IMR-90 (cell line): ENCODE results near the gene SYNM. TPM values are rescaled to one million over a fixed set of nuclear protein-coding genes. Genes with fewer than 3 reads are reported as not detected.

ENCODE experiments used
- ATAC-seq: fragments of 200-7000 bp; cut with Tn5 transposase; 2 replicates; pipeline ENCODE4 v1.9.1; 2020; ENCODE audit warnings: low read depth, mild to moderate bottlenecking, moderate library complexity
- BruUV-seq: library from RNA; stranded (reverse); fragments of 400-500 nt; replicated peaks from 2 replicates; lab custom pipeline; 2021; lab: Mats Ljungman, UMichigan
- CTCF ChIA-PET: fragments of 300-600 bp; formaldehyde crosslinking; extraction: SDS; loops from one replicate; lab custom pipeline; 2021; ENCODE audit warnings: antibody characterized with exemption; lab: Yijun Ruan, JAX
- POLR2A ChIA-PET: fragments of 300-600 bp; sonication (Branson Sonifier 250); formaldehyde crosslinking; loops from one replicate; lab custom pipeline; 2022; ENCODE audit warnings: antibody characterized with exemption; ENCODE audit not compliant: unreplicated experiment; lab: Charles Lee
- DNase-seq: peaks from one replicate; pipeline ENCODE4 v3.0.0; 2013
- H2AFZ ChIP-seq: replicated peaks from 2 replicates; pipeline ENCODE3; 2013; ENCODE audit warnings: low read length, mild to moderate bottlenecking; ENCODE audit not compliant: poor library complexity
- H2AK5ac ChIP-seq: 2 replicates; pipeline ENCODE4 v1.6.1; 2013; ENCODE audit warnings: low read depth, low read length, inconsistent platforms
- H2AK9ac ChIP-seq: replicated peaks from 2 replicates; pipeline ENCODE3; 2013; ENCODE audit warnings: mild to moderate bottlenecking, low read depth, low read length, moderate library complexity; ENCODE audit not compliant: poor library complexity
- H2BK120ac ChIP-seq: 2 replicates; pipeline ENCODE4 v1.6.1; 2013; ENCODE audit warnings: low read depth, low read length, inconsistent platforms
- H2BK15ac ChIP-seq: 3 replicates; pipeline ENCODE4 v1.6.1; 2013; ENCODE audit warnings: low read depth, low read length, inconsistent platforms
- H2BK20ac ChIP-seq: 2 replicates; pipeline ENCODE4 v1.6.1; 2013; ENCODE audit warnings: low read depth, mild to moderate bottlenecking, inconsistent platforms, low read length, moderate library complexity
- H2BK5ac ChIP-seq: 2 replicates; pipeline ENCODE4 v1.6.1; 2013; ENCODE audit warnings: mild to moderate bottlenecking, low read depth, low read length, inconsistent platforms; ENCODE audit not compliant: poor library complexity, severe bottlenecking
- H3K14ac ChIP-seq: replicated peaks from 2 replicates; pipeline ENCODE4 v1.6.1; 2013; ENCODE audit warnings: low read depth, low read length, inconsistent platforms
- H3K18ac ChIP-seq: 2 replicates; pipeline ENCODE4 v1.6.1; 2013; ENCODE audit warnings: low read depth, low read length, control low read depth
- H3K23ac ChIP-seq: 2 replicates; pipeline ENCODE4 v1.6.1; 2013; ENCODE audit warnings: low read depth, low read length, inconsistent platforms
- H3K27ac ChIP-seq: 2 replicates; pipeline ENCODE4 v1.5.1; 2013; ENCODE audit warnings: mild to moderate bottlenecking, control low read depth, low read length; ENCODE audit not compliant: insufficient read depth
- H3K27me3 ChIP-seq: 2 replicates; pipeline ENCODE4 v1.6.1; 2013; ENCODE audit warnings: low read length; ENCODE audit not compliant: control insufficient read depth, insufficient read depth
- H3K36me3 ChIP-seq: 2 replicates; pipeline ENCODE4 v1.6.1; 2013; ENCODE audit warnings: low read length, mixed read lengths; ENCODE audit not compliant: control insufficient read depth, insufficient read depth
- H3K4ac ChIP-seq: 2 replicates; pipeline ENCODE4 v1.6.1; 2013; ENCODE audit warnings: low read depth, low read length, inconsistent platforms
- H3K4me1 ChIP-seq: 2 replicates; pipeline ENCODE4 v1.6.1; 2013; ENCODE audit warnings: low read length, mixed read lengths; ENCODE audit not compliant: control insufficient read depth, insufficient read depth
- H3K4me2 ChIP-seq: 2 replicates; pipeline ENCODE4 v1.6.1; 2013; ENCODE audit warnings: low read depth, mild to moderate bottlenecking, control low read depth, low read length, moderate library complexity
- H3K4me3 ChIP-seq: 2 replicates; pipeline ENCODE4 v1.5.1; 2013; ENCODE audit warnings: low read depth, mild to moderate bottlenecking, control low read depth, low read length, moderate library complexity; ENCODE audit not compliant: insufficient read depth
- H3K56ac ChIP-seq: 2 replicates; pipeline ENCODE4 v1.6.1; 2013; ENCODE audit warnings: low read length, inconsistent platforms; ENCODE audit not compliant: insufficient read depth; ENCODE audit errors: extremely low read depth
- H3K79me1 ChIP-seq, 2 experiments: 2 replicates each; pipeline ENCODE4 v1.6.1; 2013; ENCODE audit warnings: low read length in 2 of 2, inconsistent platforms in 1 of 2, low read depth in 1 of 2
- H3K9ac ChIP-seq: 2 replicates; pipeline ENCODE4 v1.6.1; 2013; ENCODE audit warnings: low read depth, low read length, control low read depth
- H3K9me1 ChIP-seq: 2 replicates; pipeline ENCODE4 v1.6.1; 2013; ENCODE audit warnings: low read length, inconsistent platforms; ENCODE audit not compliant: insufficient read depth
- H3K9me3 ChIP-seq: 2 replicates; pipeline ENCODE4 v1.6.1; 2013; ENCODE audit warnings: low read length; ENCODE audit not compliant: control insufficient read depth, insufficient read depth
- H4K20me1 ChIP-seq: 2 replicates; pipeline ENCODE4 v1.6.1; 2013; ENCODE audit warnings: low read length, inconsistent platforms; ENCODE audit not compliant: insufficient read depth
- H4K5ac ChIP-seq: 2 replicates; pipeline ENCODE4 v1.6.1; 2013; ENCODE audit warnings: mild to moderate bottlenecking, low read depth, low read length, control low read depth
- H4K8ac ChIP-seq, 2 experiments: 2 replicates each; pipeline ENCODE4 v1.6.1; 2013; ENCODE audit warnings: low read depth in 2 of 2, low read length in 2 of 2, control low read depth in 1 of 2, inconsistent platforms in 1 of 2
- H4K91ac ChIP-seq: 2 replicates; pipeline ENCODE4 v1.6.1; 2013; ENCODE audit warnings: low read depth, low read length, inconsistent platforms; ENCODE audit not compliant: insufficient read depth
- BHLHE40 ChIP-seq: fragments of 150-350 bp; IDR thresholded peaks from 2 replicates; pipeline ENCODE4 v1.6.1; 2016; ENCODE audit warnings: mild to moderate bottlenecking, low read depth, low read length
- CEBPB ChIP-seq: IDR thresholded peaks from 2 replicates; pipeline ENCODE4 v1.6.1; 2012; ENCODE audit warnings: low read depth, low read length, improper control_type of control experiment
- CHD1 ChIP-seq: IDR thresholded peaks from 2 replicates; pipeline ENCODE4 v1.6.1; 2012; ENCODE audit warnings: low read depth, low read length, improper control_type of control experiment
- CTCF ChIP-seq: conservative IDR thresholded peaks from 2 replicates; pipeline ENCODE4 v1.5.1; 2012; ENCODE audit warnings: mild to moderate bottlenecking, low read depth, low read length, improper control_type of control experiment
- ELK1 ChIP-seq: fragments of 150-350 bp; IDR thresholded peaks from 2 replicates; pipeline ENCODE4 v1.6.1; 2016; ENCODE audit warnings: low read depth, mild to moderate bottlenecking, low read length, moderate library complexity, borderline replicate concordance
- FOS ChIP-seq: fragments of 150-350 bp; IDR thresholded peaks from 2 replicates; pipeline ENCODE4 v1.6.1; 2016; ENCODE audit warnings: low read depth, low read length
- MAFK ChIP-seq: IDR thresholded peaks from 2 replicates; pipeline ENCODE4 v1.6.1; 2012; ENCODE audit warnings: low read depth, low read length, improper control_type of control experiment
- MAZ ChIP-seq: IDR thresholded peaks from 2 replicates; pipeline ENCODE4 v1.6.1; 2012; ENCODE audit warnings: low read depth, mild to moderate bottlenecking, low read length, improper control_type of control experiment, moderate library complexity, borderline replicate concordance
- MXI1 ChIP-seq: IDR thresholded peaks from 2 replicates; pipeline ENCODE4 v1.6.1; 2012; ENCODE audit warnings: low read depth, mild to moderate bottlenecking, low read length, moderate library complexity, borderline replicate concordance
- NFE2L2 ChIP-seq: fragments of 150-350 bp; IDR thresholded peaks from 2 replicates; pipeline ENCODE4 v1.6.1; 2016; ENCODE audit warnings: low read depth, mild to moderate bottlenecking, low read length
- POLR2A ChIP-seq: IDR thresholded peaks from 2 replicates; pipeline ENCODE4 v1.6.1; 2012; ENCODE audit warnings: mild to moderate bottlenecking, low read depth, low read length
- RAD21 ChIP-seq: IDR thresholded peaks from 2 replicates; pipeline ENCODE4 v1.6.1; 2012; ENCODE audit warnings: low read length, improper control_type of control experiment
- RCOR1 ChIP-seq: IDR thresholded peaks from 2 replicates; pipeline ENCODE4 v1.6.1; 2012; ENCODE audit warnings: mild to moderate bottlenecking, low read length, improper control_type of control experiment; ENCODE audit not compliant: insufficient replicate concordance
- RFX5 ChIP-seq: IDR thresholded peaks from 2 replicates; pipeline ENCODE4 v1.8.0; 2012; ENCODE audit warnings: low read depth, mild to moderate bottlenecking, low read length, moderate library complexity
- SMC3 ChIP-seq: fragments of 150-350 bp; IDR thresholded peaks from 2 replicates; pipeline ENCODE4 v1.6.1; 2016; ENCODE audit warnings: low read depth, mild to moderate bottlenecking, antibody characterized with exemption, low read length, moderate library complexity
- USF2 ChIP-seq: fragments of 150-350 bp; IDR thresholded peaks from 2 replicates; pipeline ENCODE4 v1.6.1; 2017; ENCODE audit warnings: mild to moderate bottlenecking, antibody characterized with exemption, low read length, low read depth
- whole genome bisulfite sequencing, 2 experiments: methylation state at CpG; one replicate each; pipeline versions ENCODE4 v1.1.5 to v1.1.7; 2013; ENCODE audit warnings: missing lambda C conversion rate in 2 of 2; ENCODE audit not compliant: insufficient read length in 1 of 2; ENCODE audit errors: extremely low coverage in 2 of 2; 5-methylcytosine and 5-hydroxymethylcytosine counted together
- dilution Hi-C: fragments of 300-500 bp; cut with HindIII; formaldehyde crosslinking; loops from one replicate; pipeline ENCODE4 v1.14.3; 2018; ENCODE audit warnings: low sequenced_read_pairs; ENCODE audit not compliant: unreplicated experiment
- in situ Hi-C: fragments of 300-500 bp; cut with MboI; formaldehyde crosslinking; loops from 3 replicates; pipeline ENCODE4 v1.14.3; 2019; ENCODE audit warnings: low sequenced_read_pairs, inconsistent platforms, mixed read lengths
- intact Hi-C: fragments of 100-400 bp; cut with micrococcal nuclease; formaldehyde crosslinking; loops from 2 replicates; pipeline ENCODE4 v1.10.0; 2022
- polyA plus RNA-seq, 3 experiments: library from polyadenylated mRNA; depleted of rRNA; stranded (reverse); fragments of >200 nt; gene quantifications; 2 replicates each; pipeline ENCODE4 v1.2.3, GENCODE V29; 2012; ENCODE audit warnings: low replicate concordance in 1 of 3
- total RNA-seq: library from RNA; depleted of rRNA; stranded (reverse); fragments of >200 nt; gene quantifications from 2 replicates; pipeline ENCODE4 v1.2.3, GENCODE V29; 2012

SYNM gene
- total and polyA plus RNA-seq, 2 of the 4 experiments (the other 2 are of a cell fraction): 2.1 to 3.4 TPM

- no peaks in the 10 kb centered on the region for H3K27me3 ChIP-seq
- peaks cover 23% of the 10 kb centered on the region; the same call in 1 of the 2 replicates for H3K9me1 ChIP-seq
- H3K56ac ChIP-seq: no peak overlapping the region
- no peak overlapping the region for H2AK5ac ChIP-seq
- CTCF ChIA-PET: interaction anchor here (1.5 kb wide), 1 partner anchor 57 kb away, joined by 4 read pairs; no protein-coding TSS in a partner anchor
- peak overlapping the region; percentile 8; the same call in 1 of the 2 replicates for H3K27ac ChIP-seq
- ATAC-seq (peak; percentile 79), DNase-seq (peak; percentile 58)
- no peak overlapping the region for H3K9ac ChIP-seq
- intact Hi-C loops: no loop called here
- H3K9me3 ChIP-seq: no peaks in the 10 kb centered on the region
- no CpG with 5 or more reads among the region's 3 CpGs for WGBS, 2 experiments
- H3K23ac ChIP-seq: no peak overlapping the region
- no peak overlapping the region for H3K4ac ChIP-seq
- H2BK15ac ChIP-seq: no peak overlapping the region
- H3K79me1 ChIP-seq: peaks cover 0 to 16% of the 10 kb centered on the region in 2 experiments; a peak in 1 of 4 replicates
- in situ Hi-C loops: no loop called here
- H4K20me1 ChIP-seq: no peaks in the 10 kb centered on the region
- H2BK20ac ChIP-seq: 0 out of 2 replicates have a peak overlapping the region, but pooled peaks have one; percentile 13
- H3K14ac ChIP-seq: no peak overlapping the region
- H2AFZ ChIP-seq: no peak overlapping the region
- H3K4me1 ChIP-seq: peaks cover 14% of the 10 kb centered on the region
- no peak for TF ChIP-seq RAD21
- no peak for TF ChIP-seq MAZ
- TF ChIP-seq FOS: no peak
- TF ChIP-seq BHLHE40: no peak
- no peak for TF ChIP-seq USF2
- TF ChIP-seq MXI1: no peak
- no peak for TF ChIP-seq CHD1
- TF ChIP-seq RCOR1: no peak
- no peak for TF ChIP-seq SMC3
- TF ChIP-seq RFX5: no peak
- no peak for TF ChIP-seq ELK1
- TF ChIP-seq CTCF: no peak
- TF ChIP-seq NFE2L2: no peak
- TF ChIP-seq CEBPB: no peak
- no peak for TF ChIP-seq POLR2A
- TF ChIP-seq MAFK: no peak
- H4K91ac ChIP-seq: no peak overlapping the region
- BruUV-seq: no TSS peak
- no peak overlapping the region for H2AK9ac ChIP-seq
- H3K4me2 ChIP-seq: peak overlapping the region; percentile 59
- H4K8ac ChIP-seq: peak overlapping the region in 1 of 2 experiments; percentile 20; a peak in 1 of 4 replicates
- H2BK5ac ChIP-seq: peak overlapping the region; percentile 8
- POLR2A ChIA-PET: no interaction called here
- dilution Hi-C loops: no loop called here
- H3K18ac ChIP-seq: no peak overlapping the region
- H4K5ac ChIP-seq: no peak overlapping the region
- no peak overlapping the region for H3K4me3 ChIP-seq
- H2BK120ac ChIP-seq: no peak overlapping the region
- H3K36me3 ChIP-seq: peaks cover 5% of the 10 kb centered on the region
These were observed 52.6 kb downstream of the SYNM start for GRCh38 chr15:99157456-99157855.
